GM12873 (cell line): ENCODE results near the gene TBX21.
A peak's percentile ranks its signal among the peaks of the same experiment; 100 is the strongest.

Experiments used
- CTCF ChIP-seq: IDR thresholded peaks from 2 replicates; pipeline ENCODE4 v1.5.1; 2012; ENCODE audit warnings: low read depth, mild to moderate bottlenecking, moderate library complexity, low read length, control low read depth; ENCODE audit not compliant: insufficient read depth; ENCODE audit errors: missing control alignments

The TBX21 gene

GRCh38 chr17:47738178-47738577 is 5.1 kb downstream of the TBX21 start:
- TF ChIP-seq CTCF = no peak

- no peak for TF ChIP-seq CTCF
Observed at GRCh38 chr17:47739150-47739549, 6.1 kb downstream of the TBX21 start.

- TF ChIP-seq CTCF = no peak
Observed at GRCh38 chr17:47741109-47741792, 8.2 kb downstream of the TBX21 start.

GRCh38 chr17:47741793-47742145 is 8.7 kb downstream of the TBX21 start:
- no peak for TF ChIP-seq CTCF

GRCh38 chr17:47742319-47743181 is 9.5 kb downstream of the TBX21 start:
- peak; percentile 73 for TF ChIP-seq CTCF

- TF ChIP-seq CTCF = no peak
Observed at GRCh38 chr17:47744168-47745036, 11.4 kb downstream of the TBX21 start.

GRCh38 chr17:47745037-47745380 is 12.0 kb downstream of the TBX21 start:
- no peak for TF ChIP-seq CTCF
